RWPE2 (cell line): ENCODE results near the gene UBE3D.

Source experiments
- ATAC-seq: fragments of 200-7000 bp; cut with Tn5 transposase; 3 replicates; pipeline ENCODE4 v1.9.1; 2021; ENCODE audit warnings: low read depth
- DNase-seq: peaks from one replicate; pipeline ENCODE4 v3.0.0-alpha.2; 2020; ENCODE audit warnings: low spot score
- H3K27ac ChIP-seq: fragments of 450-650 bp; 2 replicates; pipeline ENCODE4 v1.5.1; 2017; ENCODE audit warnings: mild to moderate bottlenecking; ENCODE audit not compliant: poor library complexity, severe bottlenecking
- H3K27me3 ChIP-seq: fragments of 250-450 bp; sonication (Bioruptor Pico); 2 replicates; pipeline ENCODE4 v1.5.1; 2021; ENCODE audit warnings: mild to moderate bottlenecking, moderate library complexity; ENCODE audit not compliant: insufficient read depth, poor library complexity, severe bottlenecking
- H3K36me3 ChIP-seq: fragments of 250-450 bp; sonication (Bioruptor Pico); 2 replicates; pipeline ENCODE4 v1.5.1; 2020; ENCODE audit warnings: low read depth, mild to moderate bottlenecking, moderate library complexity
- H3K4me1 ChIP-seq: fragments of 250-450 bp; sonication (Bioruptor Pico); 2 replicates; pipeline ENCODE4 v1.5.1; 2021; ENCODE audit warnings: mild to moderate bottlenecking, moderate library complexity; ENCODE audit not compliant: insufficient read depth, poor library complexity, severe bottlenecking
- H3K4me3 ChIP-seq: fragments of 250-450 bp; sonication (Bioruptor Pico); 2 replicates; pipeline ENCODE4 v1.5.1; 2021; ENCODE audit warnings: mild to moderate bottlenecking, moderate library complexity; ENCODE audit not compliant: severe bottlenecking
- H3K9me3 ChIP-seq: fragments of 250-450 bp; sonication (Bioruptor Pico); 2 replicates; pipeline ENCODE4 v1.5.1; 2021; ENCODE audit warnings: mild to moderate bottlenecking, moderate library complexity; ENCODE audit not compliant: severe bottlenecking
- CTCF ChIP-seq: fragments of 450-650 bp; IDR thresholded peaks from one replicate; pipeline ENCODE4 v1.5.1; 2017; ENCODE audit warnings: mild to moderate bottlenecking, moderate library complexity; ENCODE audit not compliant: poor library complexity, severe bottlenecking

Gene UBE3D

GRCh38 chr6:83061190-83061589, 4.5 kb downstream of the UBE3D start:
- H3K9me3 ChIP-seq = no peaks in the 10 kb centered on the region

GRCh38 chr6:83057705-83058321, 7.8 kb downstream of the UBE3D start:
- TF ChIP-seq CTCF = peak; percentile 87
- DNase-seq (no peak), ATAC-seq (peak; percentile 79)
- Histone ChIP-seq H3K27ac (no peak overlapping the region), H3K9me3 (no peaks in the 10 kb centered on the region), H3K27me3 (no peaks in the 10 kb centered on the region), H3K4me1 (no peaks in the 10 kb centered on the region), H3K36me3 (peaks cover 4% of the 10 kb centered on the region; the same call in 1 of the 2 replicates), H3K4me3 (no peak overlapping the region)

More at GRCh38 chr6:83061190-83061589, 4.5 kb downstream of the UBE3D start:
- H3K36me3 ChIP-seq = no peaks in the 10 kb centered on the region; the same call in 1 of the 2 replicates
- no peak overlapping the region for H3K4me3 ChIP-seq
- H3K27ac ChIP-seq = no peak overlapping the region
- H3K4me1 ChIP-seq = no peaks in the 10 kb centered on the region
- no peak for DNase-seq
- no peak for ATAC-seq
- H3K27me3 ChIP-seq = no peaks in the 10 kb centered on the region
- TF ChIP-seq CTCF = no peak

- H3K27me3 ChIP-seq = no peaks in the 10 kb centered on the region
- TF ChIP-seq CTCF = peak; percentile 89
- ATAC-seq = 0 out of 3 replicates have a peak, but pooled peaks have one; percentile 45
- no peak overlapping the region for H3K4me3 ChIP-seq
- H3K9me3 ChIP-seq = no peaks in the 10 kb centered on the region
- no peaks in the 10 kb centered on the region for H3K4me1 ChIP-seq
- H3K27ac ChIP-seq = no peak overlapping the region
- peaks cover 4% of the 10 kb centered on the region; the same call in 1 of the 2 replicates for H3K36me3 ChIP-seq
- no peak for DNase-seq
These were observed 10.2 kb downstream of the UBE3D start for GRCh38 chr6:83055366-83055964.

GRCh38 chr6:83053678-83054077, 12.0 kb downstream of the UBE3D start:
- Histone ChIP-seq H3K27me3 (no peaks in the 10 kb centered on the region), H3K27ac (no peak overlapping the region), H3K9me3 (no peaks in the 10 kb centered on the region), H3K4me1 (no peaks in the 10 kb centered on the region), H3K36me3 (peaks cover 12% of the 10 kb centered on the region; the same call in 1 of the 2 replicates), H3K4me3 (no peak overlapping the region)
- ATAC-seq = no peak
- DNase-seq = no peak
- no peak for TF ChIP-seq CTCF
